ENCODE results near the gene FUNDC1.

The FUNDC1 gene

DNA sequence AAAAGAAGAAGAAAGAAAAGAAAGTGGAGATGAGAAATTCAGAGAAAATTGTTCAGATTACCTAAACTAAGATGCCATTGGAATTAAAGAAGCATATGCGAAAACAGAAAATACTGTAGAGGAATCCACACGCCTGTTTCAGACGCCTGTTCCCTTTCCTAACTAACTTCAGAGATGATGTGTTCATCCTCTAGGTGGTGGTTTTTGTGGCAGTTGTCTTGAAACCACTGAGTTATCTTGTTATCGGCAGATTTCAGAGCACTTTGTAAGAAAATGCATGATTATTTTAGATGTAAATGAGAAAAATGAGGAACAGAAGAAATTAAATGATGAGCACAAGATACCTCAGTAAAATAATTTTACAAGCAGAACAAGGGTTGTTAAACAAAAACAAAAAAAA is 48.3 kb downstream of the FUNDC1 start:
- H3K27me3 ChIP-seq (replicated peaks; ENCODE audit: control insufficient read depth, insufficient read depth, low read length): no peaks in the 10 kb centered on the region
- TF ChIP-seq, protein P1, sequence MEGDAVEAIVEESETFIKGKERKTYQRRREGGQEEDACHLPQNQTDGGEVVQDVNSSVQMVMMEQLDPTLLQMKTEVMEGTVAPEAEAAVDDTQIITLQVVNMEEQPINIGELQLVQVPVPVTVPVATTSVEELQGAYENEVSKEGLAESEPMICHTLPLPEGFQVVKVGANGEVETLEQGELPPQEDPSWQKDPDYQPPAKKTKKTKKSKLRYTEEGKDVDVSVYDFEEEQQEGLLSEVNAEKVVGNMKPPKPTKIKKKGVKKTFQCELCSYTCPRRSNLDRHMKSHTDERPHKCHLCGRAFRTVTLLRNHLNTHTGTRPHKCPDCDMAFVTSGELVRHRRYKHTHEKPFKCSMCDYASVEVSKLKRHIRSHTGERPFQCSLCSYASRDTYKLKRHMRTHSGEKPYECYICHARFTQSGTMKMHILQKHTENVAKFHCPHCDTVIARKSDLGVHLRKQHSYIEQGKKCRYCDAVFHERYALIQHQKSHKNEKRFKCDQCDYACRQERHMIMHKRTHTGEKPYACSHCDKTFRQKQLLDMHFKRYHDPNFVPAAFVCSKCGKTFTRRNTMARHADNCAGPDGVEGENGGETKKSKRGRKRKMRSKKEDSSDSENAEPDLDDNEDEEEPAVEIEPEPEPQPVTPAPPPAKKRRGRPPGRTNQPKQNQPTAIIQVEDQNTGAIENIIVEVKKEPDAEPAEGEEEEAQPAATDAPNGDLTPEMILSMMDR (IDR thresholded peaks at IDR 0.05; ENCODE audit: insufficient read depth, low read length, poor library complexity, severe bottlenecking): no peak
- no peaks in the 10 kb centered on the region for H3K36me3 ChIP-seq (ENCODE audit: control insufficient read depth, insufficient read depth, low read length)
- no peak for DNase-seq (ENCODE audit: extremely low read depth, insufficient read length)
- H3K4me3 ChIP-seq (replicated peaks; ENCODE audit: low read depth, low read length): no peak overlapping the region

DNA sequence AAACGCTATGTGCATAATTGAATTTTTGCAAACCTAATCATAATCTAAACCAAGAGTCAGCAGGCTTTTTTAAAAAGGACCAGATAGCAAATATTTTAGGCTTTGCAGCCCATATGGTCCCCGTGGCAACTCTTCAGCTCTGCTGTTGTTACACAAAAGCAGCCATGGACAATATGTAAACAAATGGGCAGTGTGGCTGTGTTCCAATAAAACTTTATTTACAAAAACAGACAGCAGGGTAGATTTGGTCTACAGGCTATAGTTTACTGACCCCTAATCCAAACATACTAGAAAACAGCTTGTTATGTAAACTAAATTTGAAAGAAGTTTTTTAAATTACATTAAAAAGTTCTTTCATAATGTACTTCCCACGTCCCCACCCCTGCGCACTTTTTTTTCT is 53.1 kb downstream of the FUNDC1 start:
- TF ChIP-seq, protein P1 (IDR thresholded peaks at IDR 0.05; ENCODE audit: insufficient read depth, low read length, poor library complexity, severe bottlenecking): no peak
- DNase-seq (ENCODE audit: extremely low read depth, insufficient read length): no peak
- H3K36me3 ChIP-seq (ENCODE audit: control insufficient read depth, insufficient read depth, low read length): no peaks in the 10 kb centered on the region
- no peak overlapping the region for H3K4me3 ChIP-seq (replicated peaks; ENCODE audit: low read depth, low read length)
- H3K27me3 ChIP-seq (replicated peaks; ENCODE audit: control insufficient read depth, insufficient read depth, low read length): no peaks in the 10 kb centered on the region

DNA sequence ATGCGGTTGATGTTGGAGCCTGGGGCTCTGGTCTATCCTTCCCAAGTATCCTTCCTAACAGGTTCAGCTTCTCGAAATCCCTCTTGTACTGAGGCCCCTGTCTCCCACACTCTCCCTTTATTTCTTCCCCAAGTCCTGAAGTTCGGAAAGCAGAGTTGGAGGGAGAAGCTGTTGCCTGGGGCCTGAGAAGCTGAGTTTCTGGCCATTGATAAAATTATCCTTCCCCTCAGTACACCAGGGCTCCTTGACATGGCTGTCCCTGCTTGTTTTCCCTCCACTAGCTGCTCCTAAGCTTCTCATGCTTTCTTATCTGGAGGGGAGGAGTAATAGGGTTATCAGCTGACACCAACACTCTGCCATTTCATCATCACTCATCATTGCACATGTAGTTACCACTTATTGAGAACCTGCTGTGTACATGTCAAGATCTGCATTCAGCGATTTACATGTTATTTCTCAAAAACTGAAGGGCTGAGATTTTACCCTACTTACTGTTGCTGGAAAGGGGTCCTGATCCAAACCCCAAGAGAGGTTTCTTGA is 58.0 kb downstream of the FUNDC1 start:
- TF ChIP-seq, protein P1 (IDR thresholded peaks at IDR 0.05; ENCODE audit: insufficient read depth, low read length, poor library complexity, severe bottlenecking): no peak
- no peak for DNase-seq (ENCODE audit: extremely low read depth, insufficient read length)
- Histone ChIP-seq H3K27me3 (replicated peaks; ENCODE audit: control insufficient read depth, insufficient read depth, low read length) (no peaks in the 10 kb centered on the region), H3K4me3 (replicated peaks; ENCODE audit: low read depth, low read length) (no peak overlapping the region), H3K36me3 (ENCODE audit: control insufficient read depth, insufficient read depth, low read length) (no peaks in the 10 kb centered on the region)

DNA sequence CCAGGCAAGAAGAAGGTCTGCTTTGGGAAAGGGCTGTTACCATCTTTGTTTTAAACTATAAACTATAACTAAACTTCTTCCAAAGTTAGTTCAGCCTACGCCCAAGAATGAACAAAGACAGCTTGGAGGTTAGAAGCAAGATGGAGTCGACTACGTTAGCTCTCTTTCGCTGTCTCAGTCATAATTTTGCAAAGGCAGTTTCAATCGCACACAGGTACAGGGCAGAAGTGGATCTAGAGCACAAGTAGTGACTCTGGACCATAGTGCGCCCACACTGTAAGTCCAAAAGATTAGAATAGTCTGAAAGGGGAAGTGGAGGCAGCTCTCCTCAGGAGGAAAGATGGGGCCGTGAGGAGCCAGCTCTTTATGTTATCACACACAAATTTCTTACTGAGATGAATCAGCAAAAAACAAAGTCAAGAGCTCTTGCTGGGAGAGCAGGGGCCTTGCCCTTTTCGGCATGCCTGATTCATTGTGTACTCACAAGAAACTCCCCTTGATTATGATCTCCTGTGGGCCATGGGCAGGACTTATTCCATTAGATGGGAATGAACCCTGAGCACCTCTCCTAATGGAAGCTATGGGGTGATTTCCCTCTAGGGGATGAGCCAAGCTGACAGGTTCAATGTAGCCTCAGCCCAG is 58.6 kb downstream of the FUNDC1 start:
- Histone ChIP-seq H3K36me3 (ENCODE audit: control insufficient read depth, insufficient read depth, low read length) (no peaks in the 10 kb centered on the region), H3K4me3 (replicated peaks; ENCODE audit: low read depth, low read length) (no peak overlapping the region), H3K27me3 (replicated peaks; ENCODE audit: control insufficient read depth, insufficient read depth, low read length) (no peaks in the 10 kb centered on the region)
- TF ChIP-seq, protein P1 (IDR thresholded peaks at IDR 0.05; ENCODE audit: insufficient read depth, low read length, poor library complexity, severe bottlenecking): no peak
- no peak for DNase-seq (ENCODE audit: extremely low read depth, insufficient read length)

DNA sequence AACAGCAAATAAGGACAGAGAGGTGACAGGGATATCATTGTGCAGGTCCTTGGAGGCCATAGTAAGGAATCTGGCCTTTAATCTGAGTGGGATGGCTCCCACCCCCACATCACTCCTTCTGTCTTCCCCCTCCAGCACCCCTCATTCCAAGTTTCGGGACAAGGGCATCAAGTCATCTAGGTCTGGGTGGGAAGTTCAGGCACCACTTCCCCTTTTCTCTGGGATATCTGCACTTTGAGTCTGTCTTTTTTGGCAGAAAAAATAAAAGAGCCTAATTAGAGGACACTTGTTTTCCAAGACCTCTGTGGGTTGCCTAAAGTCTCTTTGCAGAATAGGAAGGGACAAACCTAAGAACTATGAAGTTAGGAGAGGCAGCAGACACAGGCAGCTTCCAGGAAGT is 60.1 kb downstream of the FUNDC1 start:
- no peak for DNase-seq (ENCODE audit: extremely low read depth, insufficient read length)
- no peaks in the 10 kb centered on the region for H3K36me3 ChIP-seq (ENCODE audit: control insufficient read depth, insufficient read depth, low read length)
- H3K4me3 ChIP-seq (replicated peaks; ENCODE audit: low read depth, low read length): no peak overlapping the region
- H3K27me3 ChIP-seq (replicated peaks; ENCODE audit: control insufficient read depth, insufficient read depth, low read length): no peaks in the 10 kb centered on the region
- TF ChIP-seq, protein P1 (IDR thresholded peaks at IDR 0.05; ENCODE audit: insufficient read depth, low read length, poor library complexity, severe bottlenecking): no peak
